Stimulated activated naive CD4-positive, alpha-beta T cell treated with Interleukin-2 at 50 U/mL for 16 hours (primary cell): ENCODE results near the gene MYOD1.

ENCODE experiments used
- DNase-seq: peaks from one replicate; lab custom pipeline; 2025; lab: John Stamatoyannopoulos, UW

MYOD1 gene

DNA sequence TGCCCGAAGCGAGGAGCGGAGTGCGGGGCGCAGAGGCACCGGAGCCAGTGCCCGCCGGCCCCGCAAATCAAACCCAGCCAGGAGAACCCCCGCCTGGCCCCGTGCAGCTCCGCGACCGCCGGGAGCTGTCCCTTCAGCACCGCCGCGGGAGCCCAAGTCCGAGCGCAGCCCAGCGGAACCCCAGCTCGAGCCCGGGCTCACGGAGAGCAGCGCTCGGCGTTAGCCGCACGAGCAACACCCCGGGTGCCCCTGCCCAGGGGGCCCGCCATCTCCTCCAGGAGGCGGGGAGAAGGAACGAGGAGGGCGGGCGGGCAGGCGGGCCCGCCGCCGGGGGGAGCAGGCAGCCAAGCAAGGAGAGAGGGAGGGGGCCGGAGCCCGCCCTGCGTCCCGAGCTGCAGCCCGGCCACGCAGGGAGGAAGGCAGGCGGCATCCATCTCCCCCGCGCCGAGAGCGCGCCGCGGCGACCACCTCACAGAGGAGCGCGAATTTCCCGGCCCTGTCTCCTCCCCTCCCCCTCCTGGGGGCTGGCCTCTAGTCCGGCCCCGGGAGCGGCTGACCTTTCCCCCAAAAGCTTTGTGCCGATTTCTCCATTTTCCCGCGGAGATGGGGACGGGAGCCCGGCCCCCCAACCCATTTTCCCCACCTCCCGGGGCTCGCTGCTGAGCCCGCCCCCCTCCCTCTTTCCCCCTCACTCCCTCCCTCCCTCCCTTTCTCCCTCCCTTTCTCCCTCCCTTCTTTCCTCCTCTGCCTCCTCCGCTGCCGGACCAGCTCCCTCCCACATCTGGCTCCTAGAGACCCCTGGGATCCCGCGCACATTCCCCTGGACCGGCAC, 15.8 kb downstream of the MYOD1 start:
- peak; percentile 4 for DNase-seq

- no peak for DNase-seq
Observed at GRCh38 chr11:17735818-17736578, 16.6 kb downstream of the MYOD1 start.

GRCh38 chr11:17736579-17736893, 17.2 kb downstream of the MYOD1 start:
- no peak for DNase-seq

GRCh38 chr11:17736930-17737817, 17.8 kb downstream of the MYOD1 start:
- DNase-seq: no peak

DNA sequence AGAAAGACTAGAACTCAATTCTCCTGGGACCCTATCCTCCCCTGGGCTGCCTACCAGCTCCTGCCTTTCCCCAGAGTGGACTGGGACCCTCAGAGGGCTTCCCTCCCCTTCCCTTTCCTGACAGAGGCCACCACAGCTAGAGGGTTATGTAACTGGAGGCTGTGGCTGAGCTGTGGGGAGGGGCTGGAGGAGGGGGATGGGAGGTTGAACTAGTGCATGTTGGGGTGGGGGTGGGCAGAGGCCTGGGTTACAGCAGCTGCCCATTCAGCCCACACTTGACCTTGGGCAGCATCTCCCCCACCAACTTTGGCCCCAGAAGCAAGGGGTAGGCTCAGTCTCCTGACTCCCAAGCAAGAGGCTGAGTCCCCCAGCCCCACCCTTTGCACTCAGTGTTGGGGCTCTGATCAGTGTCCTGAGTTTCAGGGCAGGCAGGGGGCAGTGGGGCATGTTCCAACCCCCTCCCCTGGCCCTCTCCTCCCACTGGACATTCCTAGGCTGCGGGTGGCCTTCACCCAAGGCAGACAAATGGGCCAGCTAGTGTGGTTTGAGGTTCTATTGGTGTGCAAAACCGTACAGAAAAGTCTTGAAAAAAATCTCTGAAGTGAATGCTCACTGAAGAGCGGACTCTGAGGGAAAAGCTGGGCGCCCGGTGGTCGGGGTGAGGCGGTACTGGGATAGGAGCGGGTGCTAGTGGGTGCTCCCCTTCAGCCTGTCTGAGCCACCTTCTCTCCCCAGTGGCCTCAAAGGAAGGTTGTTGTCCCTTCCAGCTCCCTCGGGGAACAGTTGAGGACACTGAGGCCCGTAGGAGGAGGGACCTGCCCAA, 19.0 kb downstream of the MYOD1 start:
- no peak for DNase-seq

DNA sequence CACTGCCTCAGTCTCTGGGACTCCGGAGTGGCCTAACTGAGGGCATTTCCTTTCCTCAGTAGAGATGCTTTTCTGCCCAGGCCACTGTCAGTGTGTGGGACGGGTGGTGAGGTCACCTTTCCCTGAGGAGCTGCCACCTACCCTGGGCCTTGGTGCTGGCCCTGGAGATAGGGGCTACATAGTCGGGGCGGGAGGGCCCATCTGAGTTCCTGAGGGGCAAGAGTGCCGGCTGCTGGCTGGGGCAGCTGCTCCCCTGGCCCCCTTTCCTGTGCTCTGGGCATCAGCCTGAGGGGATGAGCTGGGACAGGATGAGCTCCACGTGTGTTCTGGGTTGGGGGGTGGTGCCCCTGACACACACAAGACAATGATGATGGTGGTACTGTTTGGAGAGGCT, 20.6 kb downstream of the MYOD1 start:
- no peak for DNase-seq

- no peak for DNase-seq
Observed at GRCh38 chr11:17740649-17741235, 21.4 kb downstream of the MYOD1 start.

DNA sequence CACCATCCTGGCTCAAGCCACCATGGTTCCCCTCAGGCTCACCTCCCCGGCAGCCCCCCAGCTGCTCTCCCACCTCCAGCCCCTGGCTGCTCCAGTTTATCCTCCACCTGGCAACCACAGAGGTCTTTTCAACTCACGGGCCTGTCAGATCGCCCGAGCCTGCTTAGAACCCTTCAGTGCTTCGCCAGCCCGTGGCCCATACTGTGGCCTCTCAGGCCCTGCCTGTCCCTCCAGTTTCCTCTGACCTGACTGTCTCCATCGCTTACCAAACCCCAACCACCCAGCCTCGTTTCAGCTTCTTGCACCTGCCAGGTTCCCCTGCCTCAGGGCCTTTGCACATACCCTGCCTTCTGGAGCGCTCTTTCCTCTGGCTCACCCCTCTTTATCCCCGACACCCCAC, 22.1 kb downstream of the MYOD1 start:
- no peak for DNase-seq

- DNase-seq: no peak
Observed at GRCh38 chr11:17742019-17742418, 22.6 kb downstream of the MYOD1 start.

- no peak for DNase-seq
Observed at GRCh38 chr11:17743026-17743807, 23.8 kb downstream of the MYOD1 start.

DNA sequence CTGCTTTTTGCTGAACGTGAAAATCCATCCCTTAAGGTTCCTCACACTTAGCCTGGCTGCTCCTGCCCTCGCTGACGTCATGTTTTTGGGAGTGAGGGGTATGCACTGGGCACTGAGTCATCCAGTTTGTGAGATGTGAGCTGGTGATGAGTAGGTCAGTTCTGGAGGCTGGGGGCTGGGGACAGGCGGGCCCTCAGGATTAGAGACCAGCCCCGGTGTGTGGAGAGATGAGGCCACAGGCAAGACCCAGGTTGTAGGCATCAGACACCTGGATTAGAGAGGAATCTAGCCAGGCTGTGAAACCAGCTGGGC, 24.4 kb downstream of the MYOD1 start:
- no peak for DNase-seq

DNA sequence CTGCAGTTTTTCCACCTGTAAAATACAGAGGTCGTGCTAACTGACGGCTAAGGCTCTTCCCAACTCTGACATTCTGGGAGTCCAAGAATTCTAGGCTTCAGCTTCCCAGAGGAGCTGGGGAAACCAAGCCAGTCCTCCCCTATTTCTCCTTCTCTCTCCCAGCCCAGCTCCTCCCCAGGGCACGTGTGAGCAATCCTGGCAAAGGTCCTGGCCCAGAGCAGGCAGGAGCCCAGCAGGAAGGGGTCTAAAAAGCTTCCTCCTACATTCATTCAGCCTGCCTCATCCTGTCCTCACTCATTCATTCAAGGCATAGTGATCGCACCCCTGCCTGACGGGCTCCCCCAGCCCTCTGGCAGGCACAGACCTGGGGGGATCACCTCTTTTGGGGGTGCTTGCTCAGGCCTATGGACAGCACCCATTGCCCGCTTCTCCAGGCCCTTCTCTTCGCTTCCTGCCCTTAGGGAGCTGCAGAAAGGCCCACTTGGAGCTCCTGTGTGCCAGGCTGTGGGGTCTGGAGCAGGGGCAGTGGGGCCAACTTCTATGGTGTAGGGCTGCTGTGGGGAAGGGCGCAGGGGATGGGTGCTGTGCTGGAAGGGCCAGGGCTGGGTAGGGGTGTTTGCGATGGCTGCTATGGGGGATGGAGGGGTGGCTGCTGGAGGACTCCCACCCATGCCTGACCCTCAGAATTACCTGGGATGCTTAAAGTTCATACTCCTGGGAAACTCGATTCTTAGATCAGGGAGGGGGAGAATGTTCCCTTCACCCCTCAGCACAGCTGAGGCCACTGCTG, 25.0 kb downstream of the MYOD1 start:
- no peak for DNase-seq

DNA sequence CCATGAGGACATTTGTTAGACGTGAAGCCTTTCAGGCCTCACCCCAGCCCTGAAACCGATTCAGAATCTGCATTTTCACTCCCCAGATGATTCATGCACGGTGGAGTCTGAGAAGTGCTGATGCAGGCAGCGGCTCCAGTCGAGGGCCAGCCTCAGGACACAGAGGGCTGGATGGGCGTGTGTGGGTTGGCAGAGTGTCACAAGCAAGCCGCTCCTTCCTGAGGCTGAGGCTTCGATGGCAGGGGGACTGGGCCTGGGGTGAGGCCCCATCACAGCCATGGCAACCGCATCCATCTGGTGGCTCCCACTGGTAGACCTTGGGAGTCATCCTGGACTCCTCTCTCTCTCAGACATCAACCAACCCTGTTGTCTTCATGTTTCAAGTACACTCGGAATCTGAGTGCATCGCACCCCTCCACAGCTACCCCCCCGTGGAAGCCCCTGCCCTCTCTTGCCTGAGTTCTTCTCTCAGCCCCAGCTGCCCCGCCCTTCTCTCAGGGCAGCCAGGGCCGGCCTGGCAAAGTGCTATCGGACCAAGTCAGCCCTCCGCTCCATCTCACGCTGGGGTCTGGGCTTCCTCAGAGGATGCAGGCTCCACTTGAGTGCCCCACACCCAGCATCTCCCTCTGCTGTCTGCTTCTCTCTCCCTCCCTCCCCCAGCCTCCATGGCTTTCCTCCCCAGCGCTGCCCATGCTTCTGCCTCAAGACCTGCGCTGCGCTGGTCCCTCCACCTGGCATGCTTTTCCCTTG, 25.8 kb downstream of the MYOD1 start:
- DNase-seq: no peak

GRCh38 chr11:17746096-17746495, 26.7 kb downstream of the MYOD1 start:
- no peak for DNase-seq

GRCh38 chr11:17747131-17747955, 28.0 kb downstream of the MYOD1 start:
- no peak for DNase-seq

- no peak for DNase-seq
Observed at GRCh38 chr11:17748044-17748443, 28.7 kb downstream of the MYOD1 start.

- no peak for DNase-seq
Observed at GRCh38 chr11:17748761-17749721, 29.7 kb downstream of the MYOD1 start.
